ENCODE measurements around the gene MYRIP. TPM values are rescaled to one million over a fixed set of nuclear protein-coding genes. Genes with fewer than 3 reads are reported as not detected.

MYRIP gene
- polyA plus RNA-seq, 4 donors: 0.81 to 4.5 (median 2.5) TPM

- no peaks in the 10 kb centered on the region for H3K36me3 ChIP-seq (ENCODE audit: control insufficient read depth in 3 of 3, insufficient read depth in 2 of 3, low read depth in 1 of 3, low read length in 3 of 3)
- FAIRE-seq: no peak
- no peaks in the 10 kb centered on the region for H3K9me3 ChIP-seq (ENCODE audit: control insufficient read depth in 2 of 2, insufficient read depth in 1 of 2, low read depth in 1 of 2, low read length in 1 of 2)
- 76 to 86% (median 85%) methylated on average over 1 of the region's 1 CpG for WGBS, 3 donors
- H3K27ac ChIP-seq (ENCODE audit: low read depth in 1 of 3, low read length in 2 of 3): no peak overlapping the region
- no peaks in the 10 kb centered on the region for H3K27me3 ChIP-seq (ENCODE audit: control insufficient read depth in 3 of 3, insufficient read depth in 3 of 3, low read length in 3 of 3)
- H3K4me3 ChIP-seq (ENCODE audit: low read depth in 1 of 3, low read length in 3 of 3): no peak overlapping the region
- no peak for DNase-seq
- H3K4me1 ChIP-seq (ENCODE audit: control insufficient read depth in 3 of 3, insufficient read depth in 2 of 3, low read depth in 1 of 3, low read length in 2 of 3): peaks cover 0 to 4% (median 0%) of the 10 kb centered on the region in 3 donors
These were observed 127.4 kb downstream of the MYRIP start for GRCh38 chr3:39936848-39937247.

DNA sequence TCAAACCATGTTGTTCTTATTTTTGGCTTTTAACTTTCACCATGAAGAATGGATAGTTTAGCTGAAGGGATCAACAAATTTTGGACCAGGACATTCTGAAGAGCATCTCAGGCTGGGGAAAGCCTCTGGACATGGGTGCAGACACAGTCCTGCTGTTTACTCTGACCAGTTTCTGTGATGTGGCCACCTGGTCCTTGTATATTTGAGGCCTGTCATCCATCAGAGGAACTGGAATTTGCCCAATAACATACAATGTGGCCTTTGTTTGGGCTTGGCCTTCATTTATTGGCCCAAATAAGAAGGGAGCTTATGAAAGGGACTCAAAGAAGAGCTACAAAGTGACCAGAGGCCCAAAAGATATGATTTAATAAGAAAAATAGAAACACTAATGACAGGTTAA lies 127.9 kb downstream of the MYRIP start:
- FAIRE-seq: no peak
- no peak overlapping the region for H3K27ac ChIP-seq (ENCODE audit: low read depth in 1 of 3, low read length in 2 of 3)
- H3K9me3 ChIP-seq (ENCODE audit: control insufficient read depth in 2 of 2, insufficient read depth in 1 of 2, low read depth in 1 of 2, low read length in 1 of 2): no peaks in the 10 kb centered on the region
- no peak overlapping the region for H3K4me3 ChIP-seq (ENCODE audit: low read depth in 1 of 3, low read length in 3 of 3)
- DNase-seq: no peak
- H3K27me3 ChIP-seq (ENCODE audit: control insufficient read depth in 3 of 3, insufficient read depth in 3 of 3, low read length in 3 of 3): no peaks in the 10 kb centered on the region
- H3K4me1 ChIP-seq (ENCODE audit: control insufficient read depth in 3 of 3, insufficient read depth in 2 of 3, low read depth in 1 of 3, low read length in 2 of 3): peaks cover 0 to 4% (median 0%) of the 10 kb centered on the region in 3 donors
- H3K36me3 ChIP-seq (ENCODE audit: control insufficient read depth in 3 of 3, insufficient read depth in 2 of 3, low read depth in 1 of 3, low read length in 3 of 3): no peaks in the 10 kb centered on the region

- Histone ChIP-seq H3K4me3 (ENCODE audit: low read depth in 1 of 3, low read length in 3 of 3) (no peak overlapping the region), H3K27me3 (ENCODE audit: control insufficient read depth in 3 of 3, insufficient read depth in 3 of 3, low read length in 3 of 3) (no peaks in the 10 kb centered on the region), H3K9me3 (ENCODE audit: control insufficient read depth in 2 of 2, insufficient read depth in 1 of 2, low read depth in 1 of 2, low read length in 1 of 2) (no peaks in the 10 kb centered on the region), H3K36me3 (ENCODE audit: control insufficient read depth in 3 of 3, insufficient read depth in 2 of 3, low read depth in 1 of 3, low read length in 3 of 3) (no peaks in the 10 kb centered on the region), H3K27ac (ENCODE audit: low read depth in 1 of 3, low read length in 2 of 3) (no peak overlapping the region), H3K4me1 (ENCODE audit: control insufficient read depth in 3 of 3, insufficient read depth in 2 of 3, low read depth in 1 of 3, low read length in 2 of 3) (peaks cover 0 to 4% (median 0%) of the 10 kb centered on the region in 3 donors)
- FAIRE-seq: no peak
- DNase-seq: peak; percentile 31 to 54
- 53 to 62% (median 56%) methylated on average over 1 of the region's 1 CpG for WGBS, 3 donors
These were observed 128.5 kb downstream of the MYRIP start for GRCh38 chr3:39937874-39938273.

GRCh38 chr3:39941931-39942330 lies 132.5 kb downstream of the MYRIP start:
- WGBS, 3 donors: 30 to 54% (median 47%) methylated on average over 5 of the region's 5 CpGs
- Histone ChIP-seq H3K4me1 (ENCODE audit: control insufficient read depth in 3 of 3, insufficient read depth in 2 of 3, low read depth in 1 of 3, low read length in 2 of 3) (peaks cover 0 to 4% (median 0%) of the 10 kb centered on the region in 3 donors), H3K27me3 (ENCODE audit: control insufficient read depth in 3 of 3, insufficient read depth in 3 of 3, low read length in 3 of 3) (no peaks in the 10 kb centered on the region), H3K27ac (ENCODE audit: low read depth in 1 of 3, low read length in 2 of 3) (no peak overlapping the region), H3K36me3 (ENCODE audit: control insufficient read depth in 3 of 3, insufficient read depth in 2 of 3, low read depth in 1 of 3, low read length in 3 of 3) (no peaks in the 10 kb centered on the region), H3K9me3 (ENCODE audit: control insufficient read depth in 2 of 2, insufficient read depth in 1 of 2, low read depth in 1 of 2, low read length in 1 of 2) (no peaks in the 10 kb centered on the region), H3K4me3 (ENCODE audit: low read depth in 1 of 3, low read length in 3 of 3) (no peak overlapping the region)
- no peak for FAIRE-seq
- peak in 1 of 2 donors; percentile 22 for DNase-seq

DNA sequence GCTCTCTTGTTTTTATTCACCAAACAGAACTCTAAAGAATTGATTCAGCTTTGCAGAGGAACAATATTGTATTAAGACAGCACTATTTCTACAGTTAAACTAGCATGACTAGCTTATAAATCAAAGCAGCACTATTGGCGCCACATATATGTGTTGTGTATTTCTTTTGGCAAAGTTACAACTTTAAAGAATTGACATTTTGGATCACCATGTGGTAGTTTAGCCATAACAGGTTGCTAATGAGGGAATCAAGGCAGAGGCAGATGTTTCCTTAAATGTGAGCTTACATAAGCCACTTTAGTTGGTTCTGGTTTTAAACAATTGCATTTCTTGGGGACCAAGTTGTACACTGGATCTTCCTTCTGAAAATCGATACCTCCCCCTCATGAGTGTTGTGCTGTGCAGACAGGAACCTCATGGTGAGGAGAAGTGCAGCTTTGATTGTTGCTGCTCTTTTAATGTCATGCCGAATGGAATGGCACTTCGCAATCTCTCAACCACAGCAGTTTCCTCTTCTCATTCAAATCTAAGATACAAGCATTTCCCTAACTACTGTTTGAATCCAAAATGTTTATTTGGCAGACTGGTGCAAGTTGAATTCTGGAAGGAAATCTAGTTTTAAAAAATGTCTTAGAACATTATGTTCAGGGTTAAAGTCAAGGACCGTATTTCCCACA lies 151.2 kb downstream of the MYRIP start:
- no peaks in the 10 kb centered on the region for H3K36me3 ChIP-seq (ENCODE audit: control insufficient read depth in 3 of 3, insufficient read depth in 2 of 3, low read depth in 1 of 3, low read length in 3 of 3)
- H3K9me3 ChIP-seq (ENCODE audit: control insufficient read depth in 2 of 2, insufficient read depth in 1 of 2, low read depth in 1 of 2, low read length in 1 of 2): no peaks in the 10 kb centered on the region
- 51 to 83% (median 63%) methylated on average over 5 of the region's 5 CpGs for WGBS, 3 donors
- no peak for FAIRE-seq
- no peaks in the 10 kb centered on the region for H3K27me3 ChIP-seq (ENCODE audit: control insufficient read depth in 3 of 3, insufficient read depth in 3 of 3, low read length in 3 of 3)
- H3K4me3 ChIP-seq (ENCODE audit: low read depth in 1 of 3, low read length in 3 of 3): no peak overlapping the region
- H3K27ac ChIP-seq (ENCODE audit: low read depth in 1 of 3, low read length in 2 of 3): no peak overlapping the region
- H3K4me1 ChIP-seq (ENCODE audit: control insufficient read depth in 3 of 3, insufficient read depth in 2 of 3, low read depth in 1 of 3, low read length in 2 of 3): no peaks in the 10 kb centered on the region
- DNase-seq: no peak

DNA sequence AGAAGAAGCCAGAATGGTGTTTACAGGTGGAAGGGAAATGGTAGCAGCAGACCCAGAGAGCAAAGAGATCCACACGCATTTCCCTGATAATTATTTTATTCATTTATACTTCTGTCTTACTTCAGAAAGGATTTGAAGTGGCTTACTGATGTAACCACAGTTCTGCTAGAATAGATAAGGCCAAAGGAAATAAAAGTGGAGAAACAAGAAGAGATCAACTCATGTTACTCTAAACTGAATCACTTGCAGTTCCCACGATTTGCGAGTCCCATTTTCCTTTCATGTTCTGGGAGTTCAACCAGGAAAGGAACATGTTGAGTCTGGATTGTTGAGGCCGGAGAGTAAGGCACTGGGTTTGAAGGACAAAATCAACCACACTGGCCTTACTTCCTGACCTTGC lies 151.8 kb downstream of the MYRIP start:
- WGBS, 3 donors: 53 to 83% (median 74%) methylated on average over 4 of the region's 4 CpGs
- Histone ChIP-seq H3K27me3 (ENCODE audit: control insufficient read depth in 3 of 3, insufficient read depth in 3 of 3, low read length in 3 of 3) (no peaks in the 10 kb centered on the region), H3K9me3 (ENCODE audit: control insufficient read depth in 2 of 2, insufficient read depth in 1 of 2, low read depth in 1 of 2, low read length in 1 of 2) (no peaks in the 10 kb centered on the region), H3K4me1 (ENCODE audit: control insufficient read depth in 3 of 3, insufficient read depth in 2 of 3, low read depth in 1 of 3, low read length in 2 of 3) (no peaks in the 10 kb centered on the region), H3K27ac (ENCODE audit: low read depth in 1 of 3, low read length in 2 of 3) (no peak overlapping the region), H3K4me3 (ENCODE audit: low read depth in 1 of 3, low read length in 3 of 3) (no peak overlapping the region), H3K36me3 (ENCODE audit: control insufficient read depth in 3 of 3, insufficient read depth in 2 of 3, low read depth in 1 of 3, low read length in 3 of 3) (no peaks in the 10 kb centered on the region)
- FAIRE-seq (no peak), DNase-seq (no peak)

DNA sequence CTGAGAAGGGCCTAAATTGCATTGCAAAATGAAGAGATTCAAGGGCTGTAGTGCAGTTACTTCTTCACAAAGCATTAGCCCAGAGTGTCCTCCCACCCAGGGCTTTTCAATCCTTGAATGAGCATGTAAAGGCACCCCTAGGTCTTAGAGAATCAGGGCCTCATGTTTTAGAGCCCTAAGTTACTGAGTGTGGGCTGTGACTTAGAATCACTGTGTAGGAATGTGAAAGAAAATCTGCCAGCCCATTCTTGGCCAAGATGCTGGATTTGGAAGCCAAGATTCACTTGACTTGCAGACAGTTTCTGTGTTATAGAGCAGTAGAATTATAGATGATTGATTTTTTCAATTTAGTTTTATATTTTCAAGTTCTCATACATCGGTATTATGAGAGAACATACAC lies 153.2 kb downstream of the MYRIP start:
- Histone ChIP-seq H3K4me1 (ENCODE audit: control insufficient read depth in 3 of 3, insufficient read depth in 2 of 3, low read depth in 1 of 3, low read length in 2 of 3) (no peaks in the 10 kb centered on the region), H3K27ac (ENCODE audit: low read depth in 1 of 3, low read length in 2 of 3) (no peak overlapping the region), H3K36me3 (ENCODE audit: control insufficient read depth in 3 of 3, insufficient read depth in 2 of 3, low read depth in 1 of 3, low read length in 3 of 3) (no peaks in the 10 kb centered on the region), H3K27me3 (ENCODE audit: control insufficient read depth in 3 of 3, insufficient read depth in 3 of 3, low read length in 3 of 3) (no peaks in the 10 kb centered on the region), H3K4me3 (ENCODE audit: low read depth in 1 of 3, low read length in 3 of 3) (no peak overlapping the region), H3K9me3 (ENCODE audit: control insufficient read depth in 2 of 2, insufficient read depth in 1 of 2, low read depth in 1 of 2, low read length in 1 of 2) (no peaks in the 10 kb centered on the region)
- FAIRE-seq (no peak), DNase-seq (no peak)
- 83 to 95% (median 83%) methylated on average over 1 of the region's 1 CpG for WGBS, 3 donors

GRCh38 chr3:39965461-39965860 lies 156.1 kb downstream of the MYRIP start:
- Histone ChIP-seq H3K9me3 (ENCODE audit: control insufficient read depth in 2 of 2, insufficient read depth in 1 of 2, low read depth in 1 of 2, low read length in 1 of 2) (peaks cover 0 to 2% of the 10 kb centered on the region in 2 donors), H3K4me1 (ENCODE audit: control insufficient read depth in 3 of 3, insufficient read depth in 2 of 3, low read depth in 1 of 3, low read length in 2 of 3) (no peaks in the 10 kb centered on the region), H3K27ac (ENCODE audit: low read depth in 1 of 3, low read length in 2 of 3) (no peak overlapping the region), H3K36me3 (ENCODE audit: control insufficient read depth in 3 of 3, insufficient read depth in 2 of 3, low read depth in 1 of 3, low read length in 3 of 3) (no peaks in the 10 kb centered on the region), H3K4me3 (ENCODE audit: low read depth in 1 of 3, low read length in 3 of 3) (no peak overlapping the region), H3K27me3 (ENCODE audit: control insufficient read depth in 3 of 3, insufficient read depth in 3 of 3, low read length in 3 of 3) (no peaks in the 10 kb centered on the region)
- DNase-seq (no peak), FAIRE-seq (no peak)

GRCh38 chr3:39965997-39966396 lies 156.6 kb downstream of the MYRIP start:
- FAIRE-seq: no peak

More at GRCh38 chr3:39965997-39966396, 156.6 kb downstream of the MYRIP start:
- peaks cover 0 to 2% of the 10 kb centered on the region in 2 donors for H3K9me3 ChIP-seq (ENCODE audit: control insufficient read depth in 2 of 2, insufficient read depth in 1 of 2, low read depth in 1 of 2, low read length in 1 of 2)
- DNase-seq: no peak
- H3K27ac ChIP-seq (ENCODE audit: low read depth in 1 of 3, low read length in 2 of 3): no peak overlapping the region
- WGBS, 3 donors: 64 to 74% (median 73%) methylated on average over 2 of the region's 2 CpGs
- no peak overlapping the region for H3K4me3 ChIP-seq (ENCODE audit: low read depth in 1 of 3, low read length in 3 of 3)
- no peaks in the 10 kb centered on the region for H3K4me1 ChIP-seq (ENCODE audit: control insufficient read depth in 3 of 3, insufficient read depth in 2 of 3, low read depth in 1 of 3, low read length in 2 of 3)
- no peaks in the 10 kb centered on the region for H3K27me3 ChIP-seq (ENCODE audit: control insufficient read depth in 3 of 3, insufficient read depth in 3 of 3, low read length in 3 of 3)
- H3K36me3 ChIP-seq (ENCODE audit: control insufficient read depth in 3 of 3, insufficient read depth in 2 of 3, low read depth in 1 of 3, low read length in 3 of 3): no peaks in the 10 kb centered on the region
